GM12801 (cell line): ENCODE measurements around the gene DHRS4.

ENCODE experiments used
- CTCF ChIP-seq: IDR thresholded peaks from one replicate; pipeline ENCODE4 v1.5.1; 2011; ENCODE audit warnings: control low read depth; ENCODE audit not compliant: insufficient read length; ENCODE audit errors: extremely low read depth

Gene DHRS4

GRCh38 chr14:23933108-23933741, 20.3 kb upstream of the DHRS4 start:
- no peak for TF ChIP-seq CTCF

GRCh38 chr14:23933742-23934128, 19.8 kb upstream of the DHRS4 start:
- no peak for TF ChIP-seq CTCF

GRCh38 chr14:23935158-23935557, 18.4 kb upstream of the DHRS4 start:
- TF ChIP-seq CTCF, result no peak

- TF ChIP-seq CTCF, result no peak
These were observed 17.3 kb upstream of the DHRS4 start for GRCh38 chr14:23936084-23936829.

GRCh38 chr14:23937203-23937602, 16.4 kb upstream of the DHRS4 start:
- TF ChIP-seq CTCF, result no peak

GRCh38 chr14:23938823-23939222, 14.7 kb upstream of the DHRS4 start:
- TF ChIP-seq CTCF, result no peak

- TF ChIP-seq CTCF, result no peak
These were observed 13.8 kb upstream of the DHRS4 start for GRCh38 chr14:23939607-23940326.
